H1 (cell line): ENCODE data around the gene PRKCA. TPM values are rescaled to one million over a fixed set of nuclear protein-coding genes. Genes with fewer than 3 reads are reported as not detected.

Source experiments
- CTCF ChIA-PET: fragments of 300-600 bp; sonication (Branson Sonifier 250); formaldehyde crosslinking; loops from one replicate; lab custom pipeline; 2021; ENCODE audit not compliant: partially characterized antibody; lab: Charles Lee
- POLR2A ChIA-PET: fragments of 300-600 bp; sonication (Branson Sonifier 250); formaldehyde crosslinking; loops from one replicate; lab custom pipeline; 2021; ENCODE audit warnings: inconsistent platforms; ENCODE audit not compliant: partially characterized antibody; lab: Charles Lee
- DNase-seq, 2 experiments: peaks; one replicate each; pipeline versions ENCODE4 v3.0.0 to v3.0.0-alpha.2; 2010 to 2022; ENCODE audit warnings: low spot score in 2 of 2, low read depth in 1 of 2, mixed read lengths in 1 of 2
- FAIRE-seq: peaks from 2 replicates; lab custom pipeline; 2011; peaks lifted over from hg19 to GRCh38; lab: Jason Lieb, UNC
- H2AFZ ChIP-seq: 2 replicates; pipeline ENCODE4 v1.8.1; 2012; ENCODE audit warnings: low read length, inconsistent platforms
- H2AK5ac ChIP-seq: 2 replicates; pipeline ENCODE4 v1.6.1; 2013; ENCODE audit warnings: low read depth, low read length
- H2BK120ac ChIP-seq: replicated peaks from 2 replicates; pipeline ENCODE3; 2013; ENCODE audit warnings: low read depth, low read length, inconsistent platforms
- H2BK12ac ChIP-seq: 2 replicates; pipeline ENCODE4 v1.6.1; 2013; ENCODE audit warnings: low read depth, low read length
- H2BK15ac ChIP-seq: 2 replicates; pipeline ENCODE4 v1.6.1; 2013; ENCODE audit warnings: low read length
- H2BK20ac ChIP-seq: 2 replicates; pipeline ENCODE4 v1.6.1; 2013; ENCODE audit warnings: low read length
- H2BK5ac ChIP-seq: 2 replicates; pipeline ENCODE4 v1.6.1; 2013; ENCODE audit warnings: low read depth, low read length
- H3K14ac ChIP-seq: 2 replicates; pipeline ENCODE4 v1.6.1; 2013; ENCODE audit warnings: inconsistent platforms; ENCODE audit not compliant: insufficient read length
- H3K18ac ChIP-seq: 2 replicates; pipeline ENCODE4 v1.6.1; 2013; ENCODE audit warnings: low read length; ENCODE audit errors: extremely low read depth
- H3K23ac ChIP-seq: 2 replicates; pipeline ENCODE4 v1.6.1; 2013; ENCODE audit warnings: inconsistent platforms; ENCODE audit not compliant: insufficient read length
- H3K23me2 ChIP-seq: 2 replicates; pipeline ENCODE4 v1.6.1; 2013; ENCODE audit warnings: low read depth, low read length
- H3K27ac ChIP-seq: 2 replicates; pipeline ENCODE4 v1.6.1; 2011; ENCODE audit warnings: low read depth, low read length, inconsistent platforms
- H3K27me3 ChIP-seq, 4 experiments: replicated peaks in 1 of 4; 1 replicate in 1 of 4; 2 replicates in 3 of 4; pipeline versions ENCODE4 v1.6.1 to v1.8.1; 2011 to 2013; ENCODE audit warnings: low read length in 3 of 4, mild to moderate bottlenecking in 3 of 4, inconsistent platforms in 2 of 4, mixed read lengths in 2 of 4, moderate library complexity in 1 of 4; ENCODE audit not compliant: control insufficient read depth in 3 of 4, insufficient read depth in 3 of 4; ENCODE audit errors: extremely low read depth in 1 of 4
- H3K36me3 ChIP-seq, 4 experiments: 2 replicates each; pipeline versions ENCODE4 v1.6.1 to v1.8.1; 2011 to 2013; ENCODE audit warnings: mild to moderate bottlenecking in 4 of 4, low read length in 3 of 4, moderate library complexity in 2 of 4, control low read depth in 1 of 4, inconsistent platforms in 1 of 4; ENCODE audit not compliant: insufficient read depth in 4 of 4, control insufficient read depth in 2 of 4
- H3K4ac ChIP-seq: replicated peaks from 2 replicates; pipeline ENCODE3; 2013; ENCODE audit warnings: low read length, low read depth, mixed read lengths, inconsistent platforms; ENCODE audit not compliant: insufficient read length
- H3K4me1 ChIP-seq, 4 experiments: replicated peaks in 1 of 4; 1 replicate in 1 of 4; 2 replicates in 3 of 4; pipeline versions ENCODE4 v1.6.1 to v1.8.1; 2011 to 2013; ENCODE audit warnings: low read length in 3 of 4, inconsistent platforms in 2 of 4, mixed read lengths in 1 of 4; ENCODE audit not compliant: insufficient read depth in 4 of 4, control insufficient read depth in 3 of 4
- H3K4me2 ChIP-seq, 2 experiments: 2 replicates each; pipeline versions ENCODE4 v1.6.1 to v1.8.1; 2011 to 2013; ENCODE audit warnings: low read depth in 2 of 2, low read length in 2 of 2, control low read depth in 1 of 2, inconsistent platforms in 1 of 2, mild to moderate bottlenecking in 1 of 2; ENCODE audit not compliant: insufficient read depth in 1 of 2
- H3K4me3 ChIP-seq, 4 experiments: fragments of 200-600, 300-600 bp in 1 of 4; sonication (generic), shearing (Covaris generic), sonication (Bioruptor Twin) in 1 of 4; 2 replicates each; pipeline versions ENCODE4 v1.5.1 to v1.8.1; 2011 to 2016; ENCODE audit warnings: low read length in 4 of 4, low read depth in 3 of 4, control low read depth in 2 of 4, inconsistent platforms in 2 of 4, mild to moderate bottlenecking in 2 of 4, mixed read lengths in 1 of 4, moderate library complexity in 1 of 4; ENCODE audit not compliant: insufficient read depth in 2 of 4; ENCODE audit errors: extremely low read depth in 1 of 4
- H3K56ac ChIP-seq: replicated peaks from 2 replicates; pipeline ENCODE3; 2013; ENCODE audit warnings: low read depth, mild to moderate bottlenecking, mixed read lengths, low read length, inconsistent platforms; ENCODE audit not compliant: insufficient read length
- H3K79me1 ChIP-seq: 2 replicates; pipeline ENCODE4 v1.6.1; 2013; ENCODE audit warnings: low read depth, low read length, control low read depth
- H3K79me2 ChIP-seq, 2 experiments: 2 replicates each; pipeline versions ENCODE4 v1.6.1 to v1.8.1; 2012 to 2013; ENCODE audit warnings: low read length in 2 of 2, mild to moderate bottlenecking in 2 of 2, inconsistent platforms in 1 of 2; ENCODE audit not compliant: insufficient read depth in 2 of 2, control insufficient read depth in 1 of 2
- H3K9ac ChIP-seq, 4 experiments: replicated peaks in 1 of 4; 1 replicate in 1 of 4; 2 replicates in 3 of 4; pipeline versions ENCODE4 v1.6.1 to v1.8.1; 2011 to 2013; ENCODE audit warnings: low read depth in 3 of 4, low read length in 3 of 4, control low read depth in 2 of 4, mild to moderate bottlenecking in 2 of 4, moderate library complexity in 2 of 4, inconsistent platforms in 1 of 4; ENCODE audit errors: extremely low read depth in 1 of 4
- H3K9me3 ChIP-seq, 2 experiments: 2 replicates each; pipeline versions ENCODE4 v1.6.1 to v1.8.1; 2012 to 2013; ENCODE audit warnings: mild to moderate bottlenecking in 2 of 2, moderate library complexity in 2 of 2, control low read depth in 1 of 2, inconsistent platforms in 1 of 2, low read depth in 1 of 2, low read length in 1 of 2, mixed read lengths in 1 of 2; ENCODE audit not compliant: insufficient read depth in 2 of 2
- H4K20me1 ChIP-seq, 2 experiments: replicated peaks in 1 of 2; 2 replicates each; pipeline versions ENCODE3 to v1.8.1; 2011 to 2013; ENCODE audit warnings: inconsistent platforms in 2 of 2, low read length in 2 of 2, mild to moderate bottlenecking in 1 of 2; ENCODE audit not compliant: insufficient read depth in 2 of 2, control insufficient read depth in 1 of 2
- H4K5ac ChIP-seq: 2 replicates; pipeline ENCODE4 v1.6.1; 2013; ENCODE audit warnings: low read length, low read depth, mixed read lengths, inconsistent platforms; ENCODE audit not compliant: insufficient read length
- H4K8ac ChIP-seq: 2 replicates; pipeline ENCODE4 v1.8.0; 2013; ENCODE audit warnings: mild to moderate bottlenecking, moderate library complexity, low read length, inconsistent platforms; ENCODE audit not compliant: insufficient read depth; ENCODE audit errors: extremely low read depth
- H4K91ac ChIP-seq: replicated peaks from 2 replicates; pipeline ENCODE3; 2013; ENCODE audit warnings: low read length, mixed read lengths, inconsistent platforms; ENCODE audit not compliant: insufficient read length
- ATF3 ChIP-seq: IDR thresholded peaks from 2 replicates; pipeline ENCODE4 v1.6.1; 2011; ENCODE audit warnings: low read depth, mild to moderate bottlenecking, low read length; ENCODE audit not compliant: insufficient read depth
- CHD1 ChIP-seq: IDR thresholded peaks from 2 replicates; pipeline ENCODE4 v1.6.1; 2012; ENCODE audit warnings: low read depth, low read length, improper control_type of control experiment
- CREB1 ChIP-seq: IDR thresholded peaks from 2 replicates; pipeline ENCODE4 v1.6.1; 2012; ENCODE audit warnings: inconsistent platforms
- EGR1 ChIP-seq: IDR thresholded peaks from 2 replicates; pipeline ENCODE4 v1.6.1; 2011; ENCODE audit warnings: low read depth, low read length, borderline replicate concordance
- EZH2 ChIP-seq: fragments of 200-600 bp; sonication (generic); IDR thresholded peaks from 2 replicates; pipeline ENCODE4 v1.7.1; 2012; ENCODE audit warnings: low read depth, mild to moderate bottlenecking, moderate library complexity, low read length, inconsistent platforms; ENCODE audit not compliant: severe bottlenecking
- NRF1 ChIP-seq: IDR thresholded peaks from 2 replicates; pipeline ENCODE4 v1.6.1; 2011; ENCODE audit warnings: mild to moderate bottlenecking, low read depth, low read length, improper control_type of control experiment
- POLR2A ChIP-seq, 2 experiments: IDR thresholded peaks; 1 replicate in 1 of 2; 2 replicates in 1 of 2; pipeline ENCODE4 v1.6.1; 2011; ENCODE audit warnings: low read depth in 2 of 2, low read length in 2 of 2, mild to moderate bottlenecking in 2 of 2; ENCODE audit errors: control extremely low read depth in 1 of 2
- RAD21 ChIP-seq, 2 experiments: IDR thresholded peaks in 1 of 2; conservative IDR thresholded peaks in 1 of 2; 2 replicates each; pipeline ENCODE4 v1.6.1; 2011; ENCODE audit warnings: low read depth in 2 of 2, low read length in 2 of 2, improper control_type of control experiment in 1 of 2, inconsistent platforms in 1 of 2, mild to moderate bottlenecking in 1 of 2, moderate library complexity in 1 of 2
- SIRT6 ChIP-seq: IDR thresholded peaks from one replicate; pipeline ENCODE4 v1.7.1; 2012; ENCODE audit warnings: low read length, inconsistent platforms
- SP1 ChIP-seq: IDR thresholded peaks from 2 replicates; pipeline ENCODE4 v1.6.1; 2011; ENCODE audit warnings: low read depth, low read length
- TBP ChIP-seq: IDR thresholded peaks from 2 replicates; pipeline ENCODE4 v1.6.1; 2011; ENCODE audit warnings: low read depth, low read length, improper control_type of control experiment
- ZNF274 ChIP-seq: IDR thresholded peaks from 2 replicates; pipeline ENCODE4 v1.7.0; 2012; ENCODE audit warnings: low read length, borderline replicate concordance; ENCODE audit errors: extremely low read depth
- WGBS, 2 experiments: shearing (Covaris generic) in 1 of 2; methylation state at CpG; one replicate each; pipeline versions ENCODE4 v1.1.6 to v1.1.7; 2013 to 2015; ENCODE audit warnings: low lambda C conversion rate in 2 of 2, mixed read lengths in 2 of 2, inconsistent platforms in 1 of 2, low coverage in 1 of 2, missing lambda C conversion rate in 1 of 2; ENCODE audit not compliant: insufficient replicate concordance in 2 of 2, insufficient coverage in 1 of 2, insufficient read length in 1 of 2; ENCODE audit errors: extremely low coverage in 1 of 2, missing lambda C conversion rate in 1 of 2; 5-methylcytosine and 5-hydroxymethylcytosine counted together
- polyA plus RNA-seq, 7 experiments: library from polyadenylated mRNA; depleted of rRNA in 3 of 7; stranded (reverse) in 5 of 7; unstranded in 2 of 7; fragments of >200 nt in 5 of 7; fragments of 200-250 nt in 2 of 7; gene quantifications; 1 replicate in 5 of 7; 2 replicates in 1 of 7; 4 replicates in 1 of 7; pipeline versions ENCODE4 v1.2.1 to v1.2.3, GENCODE V29; 2011 to 2013; ENCODE audit warnings: missing spikeins in 2 of 7, mixed read lengths in 2 of 7
- total RNA-seq: library from RNA; stranded (reverse); fragmentation: NEBNext Ultra II Directional; extraction: Animal tissue kit (Norgen Biotek cat#: 25700); gene quantifications from 2 replicates; pipeline ENCODE4 v1.2.1, GENCODE V29; 2021

Gene PRKCA
- total and polyA plus RNA-seq, 2 of the 8 experiments (the other 6 are each of a cell fraction or from before 2014, with no cell fraction given) = 5.8 to 17.8 TPM

GRCh38 chr17:66272811-66273585 lies 29.4 kb upstream of the PRKCA start:
- WGBS, 2 experiments = 67% methylated on average over 5 of the region's 5 CpGs; no CpG with 5 or more reads in 1 of the 2 experiments
- Histone ChIP-seq H2BK15ac (no peak overlapping the region), H3K9me3 (peaks cover 3% of the 10 kb centered on the region in 2 experiments; a peak in 2 of 4 replicates), H3K23ac (no peak overlapping the region), H3K27me3 (no peaks in the 10 kb centered on the region; a peak in 1 of 7 replicates), H3K79me2 (no peaks in the 10 kb centered on the region), H3K9ac (no peak overlapping the region), H3K14ac (no peak overlapping the region), H3K36me3 (no peaks in the 10 kb centered on the region), H3K18ac (no peak overlapping the region), H4K5ac (no peak overlapping the region), H3K4me2 (no peak overlapping the region), H3K4me1 (no peaks in the 10 kb centered on the region), H3K27ac (no peak overlapping the region), H3K4me3 (no peak overlapping the region), H2BK12ac (no peak overlapping the region), H3K79me1 (no peaks in the 10 kb centered on the region), H4K20me1 (no peaks in the 10 kb centered on the region), H3K4ac (no peak overlapping the region), H4K91ac (no peak overlapping the region), H2BK5ac (no peak overlapping the region), H2BK20ac (no peak overlapping the region), H2AFZ (no peak overlapping the region), H4K8ac (no peak overlapping the region), H3K56ac (no peak overlapping the region), H3K23me2 (no peaks in the 10 kb centered on the region), H2BK120ac (no peak overlapping the region), H2AK5ac (no peak overlapping the region)
- no peak for FAIRE-seq
- CTCF ChIA-PET = interaction anchor here (0.7 to 1.2 kb wide), 3 partner anchors 12 to 268 kb away, joined by 3 to 4 read pairs (median 3); no protein-coding TSS in a partner anchor
- POLR2A ChIA-PET = no interaction called here
- no peak for DNase-seq
- TF ChIP-seq SP1 (no peak), NRF1 (no peak), CREB1 (no peak), RAD21 (IDR thresholded peaks at IDR 0.05 in 1 of 2, conservative IDR thresholded peaks at IDR 0.05 in 1 of 2; ENCODE audit: low read depth in 2 of 2, low read length in 2 of 2) (no peak), EZH2 (no peak), CHD1 (no peak), TBP (no peak), ATF3 (no peak), SIRT6 (no peak), POLR2A (IDR thresholded peaks at IDR 0.05; ENCODE audit: control extremely low read depth in 1 of 2, low read depth in 2 of 2, low read length in 2 of 2) (no peak), ZNF274 (no peak), EGR1 (no peak)
